Measurements from ENCODE around the gene INO80E.

INO80E gene

DNA sequence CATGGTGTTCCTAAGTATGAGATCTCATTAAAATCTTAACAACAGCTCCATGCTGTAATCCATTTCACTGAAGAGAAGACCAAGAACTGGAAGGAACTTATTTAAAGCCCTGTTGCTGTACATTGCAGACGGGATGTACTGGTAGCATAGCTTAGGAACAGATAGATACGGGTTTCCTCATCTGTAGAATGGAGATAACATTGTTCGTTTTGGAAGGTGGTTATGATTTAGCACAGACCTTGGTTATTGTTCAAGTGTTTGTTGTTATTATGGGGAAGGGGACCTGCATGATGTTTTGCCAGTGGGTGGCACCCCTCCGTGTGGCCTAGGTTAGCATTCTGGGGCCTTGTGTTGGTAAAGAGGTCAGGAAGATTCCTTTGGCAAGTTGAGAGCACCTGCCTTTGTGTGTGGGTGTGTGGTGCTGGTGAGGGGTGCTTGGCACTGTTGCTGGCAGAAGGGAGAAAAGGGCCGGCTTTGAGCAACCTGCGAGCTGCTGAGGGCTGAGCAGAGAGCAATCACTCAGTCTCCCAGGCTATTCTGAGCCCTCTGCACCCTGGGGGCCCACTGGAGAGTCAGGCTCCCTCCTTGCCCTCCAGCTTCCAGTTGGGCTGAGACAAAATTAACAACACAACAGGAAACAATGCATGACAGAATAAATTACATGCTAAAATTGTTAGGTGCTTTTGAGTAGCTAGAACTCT is 20.1 kb upstream of the INO80E start:
- no peak for DNase-seq (ENCODE audit: low read depth)

DNA sequence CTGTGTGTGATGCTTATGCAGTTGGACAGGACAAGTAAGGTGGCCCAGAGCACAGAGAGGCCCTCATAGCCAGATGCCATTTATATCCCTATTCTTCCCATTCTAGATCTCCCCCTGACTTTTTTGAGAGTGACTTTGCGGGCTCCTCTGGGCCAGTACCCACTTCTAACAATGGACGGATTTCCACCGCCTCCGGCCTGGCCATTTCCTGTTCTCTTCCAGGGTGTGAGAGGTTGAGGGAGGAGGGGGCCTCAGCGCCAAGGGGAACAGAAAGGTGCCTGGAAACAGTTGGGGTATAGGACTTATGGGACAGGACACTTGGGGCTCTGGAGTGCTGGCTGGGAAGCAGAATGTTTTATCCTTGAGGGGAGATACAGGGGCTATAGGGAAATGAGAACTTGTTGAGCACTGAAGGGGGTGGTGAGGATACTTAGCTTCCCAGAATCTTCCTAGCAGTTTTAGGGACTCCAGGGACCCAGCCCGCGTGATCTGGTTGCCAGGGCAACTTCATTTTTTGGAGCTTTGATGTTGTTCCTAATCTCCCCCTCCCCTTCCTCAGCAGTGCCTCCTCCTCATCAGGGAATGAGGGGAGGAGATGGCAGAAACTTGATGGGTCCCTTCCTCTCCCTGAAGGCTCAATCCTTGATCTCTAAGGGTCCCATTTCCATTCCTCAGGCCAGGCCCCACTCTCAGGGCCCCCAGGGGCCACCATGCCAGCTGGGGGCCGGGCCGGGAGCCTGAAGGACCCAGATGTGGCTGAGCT is 18.8 kb upstream of the INO80E start:
- DNase-seq (ENCODE audit: low read depth): no peak

DNA sequence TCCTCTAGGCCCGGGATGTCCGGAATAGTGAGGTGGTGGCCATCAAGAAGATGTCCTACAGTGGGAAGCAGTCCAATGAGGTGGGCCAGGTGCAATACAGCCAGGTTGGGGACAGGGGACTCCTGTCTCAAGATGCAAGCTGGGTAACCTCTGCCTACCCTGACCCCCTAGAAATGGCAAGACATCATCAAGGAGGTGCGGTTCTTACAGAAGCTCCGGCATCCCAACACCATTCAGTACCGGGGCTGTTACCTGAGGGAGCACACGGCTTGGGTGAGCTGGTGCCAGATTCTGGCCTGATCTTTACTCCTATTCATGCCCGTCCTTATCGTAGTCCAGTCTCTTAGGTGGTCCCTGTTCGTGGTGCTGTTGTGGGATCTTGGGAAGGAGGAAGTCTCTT is 18.0 kb upstream of the INO80E start:
- no peak for DNase-seq (ENCODE audit: low read depth)

DNA sequence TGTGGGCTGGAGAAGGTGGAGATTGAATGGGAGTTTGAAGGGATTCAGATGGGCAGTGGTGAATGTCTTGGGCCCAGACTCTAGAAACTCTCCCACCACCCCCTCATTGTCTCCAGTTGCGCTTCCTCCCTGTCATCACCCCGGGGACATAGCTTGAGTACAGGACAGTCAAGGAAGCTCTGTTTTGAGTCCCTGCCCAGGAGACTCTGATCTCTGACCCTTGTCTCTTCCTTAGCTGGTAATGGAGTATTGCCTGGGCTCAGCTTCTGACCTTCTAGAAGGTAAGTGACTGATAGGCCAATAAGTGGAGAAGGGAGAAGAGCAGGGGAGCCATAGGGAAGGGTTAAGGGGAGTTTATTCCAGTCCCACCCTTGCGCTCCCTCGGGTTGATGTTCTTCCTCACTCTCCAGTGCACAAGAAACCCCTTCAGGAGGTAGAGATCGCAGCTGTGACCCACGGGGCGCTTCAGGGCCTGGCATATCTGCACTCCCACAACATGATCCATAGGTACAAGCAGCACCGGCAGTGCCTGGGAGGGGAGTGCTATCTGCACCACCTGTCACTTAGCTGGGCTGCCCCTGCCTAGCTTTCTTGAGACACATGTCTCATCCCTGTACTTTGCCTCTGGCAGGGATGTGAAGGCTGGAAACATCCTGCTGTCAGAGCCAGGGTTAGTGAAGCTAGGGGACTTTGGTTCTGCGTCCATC is 17.3 kb upstream of the INO80E start:
- no peak for DNase-seq (ENCODE audit: low read depth)

DNA sequence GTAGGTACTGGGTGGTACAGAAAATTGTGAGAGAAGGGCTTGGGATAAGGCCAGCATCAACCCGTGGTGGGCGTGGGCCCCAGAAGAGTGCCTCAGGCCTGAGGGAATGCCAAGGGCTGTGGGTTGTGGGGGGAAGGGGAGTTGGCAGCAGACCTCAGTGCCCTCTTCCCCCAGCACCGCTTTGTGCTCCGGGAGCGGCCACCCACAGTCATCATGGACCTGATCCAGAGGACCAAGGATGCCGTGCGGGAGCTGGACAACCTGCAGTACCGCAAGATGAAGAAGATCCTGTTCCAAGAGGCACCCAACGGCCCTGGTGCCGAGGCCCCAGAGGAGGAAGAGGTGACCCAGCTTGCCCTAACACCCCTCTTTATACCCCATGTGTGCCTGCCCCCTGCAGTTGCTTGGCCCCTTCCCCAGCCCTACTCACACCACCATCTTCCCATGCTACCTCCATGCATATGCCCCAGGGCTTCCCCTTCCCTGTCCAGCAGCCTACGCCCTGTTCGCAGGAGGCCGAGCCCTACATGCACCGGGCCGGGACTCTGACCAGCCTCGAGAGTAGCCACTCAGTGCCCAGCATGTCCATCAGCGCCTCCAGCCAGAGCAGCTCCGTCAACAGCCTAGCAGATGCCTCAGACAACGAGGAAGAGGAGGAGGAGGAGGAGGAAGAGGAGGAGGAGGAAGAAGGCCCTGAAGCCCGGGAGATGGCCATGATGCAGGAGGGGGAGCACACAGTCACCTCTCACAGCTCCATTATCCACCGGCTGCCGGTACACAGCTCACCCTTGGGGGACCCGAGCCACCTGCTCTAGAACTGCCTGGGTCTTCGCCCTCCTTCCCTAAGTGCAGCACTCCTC is 13.3 kb upstream of the INO80E start:
- DNase-seq (ENCODE audit: low read depth): no peak

DNA sequence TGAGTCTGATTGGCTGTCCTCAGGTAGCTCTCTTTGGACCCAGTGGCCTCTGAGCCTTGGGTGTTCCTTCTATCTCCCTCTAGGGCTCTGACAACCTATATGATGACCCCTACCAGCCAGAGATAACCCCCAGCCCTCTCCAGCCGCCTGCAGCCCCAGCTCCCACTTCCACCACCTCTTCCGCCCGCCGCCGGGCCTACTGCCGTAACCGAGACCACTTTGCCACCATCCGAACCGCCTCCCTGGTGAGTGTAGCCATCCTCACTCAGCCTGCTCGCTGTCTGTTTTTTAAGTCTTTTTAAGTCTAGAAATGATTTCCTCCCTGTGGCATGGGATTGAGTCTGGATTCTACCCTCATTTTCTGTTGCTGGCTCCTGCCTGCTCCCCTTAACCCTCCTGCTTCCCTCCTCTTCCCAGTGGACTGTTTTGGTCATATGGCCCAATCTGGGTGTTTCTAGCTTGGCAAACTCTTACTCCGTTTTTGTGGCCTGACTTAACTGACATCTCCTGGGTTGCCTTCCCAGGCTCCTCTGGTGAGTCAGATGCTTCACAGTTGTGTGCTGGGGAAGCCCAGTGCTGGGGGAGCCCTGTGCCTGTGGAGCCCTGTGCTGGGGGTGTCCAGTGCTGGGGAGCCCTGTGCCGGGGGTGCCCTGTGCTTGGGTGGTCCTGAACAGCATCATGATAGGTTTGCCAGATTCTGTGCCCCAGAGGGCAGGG is 12.5 kb upstream of the INO80E start:
- DNase-seq (ENCODE audit: low read depth): peak; percentile 77

DNA sequence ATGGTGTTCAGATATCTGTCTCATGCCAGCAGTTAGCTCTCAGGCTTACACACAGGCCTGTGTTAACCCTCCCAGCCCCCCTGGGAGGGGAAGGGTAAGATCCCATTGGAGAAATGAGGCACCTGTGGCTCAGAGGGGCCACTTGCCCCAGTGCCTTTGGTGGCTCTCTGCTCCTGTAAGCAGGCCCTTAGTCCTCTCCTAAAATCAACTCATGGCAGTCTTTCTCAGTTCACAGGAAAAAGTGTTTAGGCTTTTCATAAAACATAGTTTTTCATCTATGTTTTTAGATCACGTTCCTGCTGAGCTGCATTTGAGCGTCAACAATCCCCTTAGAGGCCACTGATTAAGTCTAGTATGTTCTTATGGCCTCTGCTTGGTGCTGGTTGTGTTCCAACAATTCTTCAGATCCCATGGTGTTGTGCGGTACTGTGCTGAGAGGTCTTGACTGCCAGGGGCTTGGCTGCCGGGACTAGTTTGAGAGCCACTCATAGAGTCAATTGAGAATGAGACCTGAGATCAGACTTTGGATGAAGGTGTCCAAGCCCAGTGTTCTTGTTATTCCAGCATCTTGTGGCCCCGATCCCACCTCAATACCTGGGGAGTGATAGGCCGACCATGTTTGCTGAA is 11.8 kb upstream of the INO80E start:
- no peak for DNase-seq (ENCODE audit: low read depth)

DNA sequence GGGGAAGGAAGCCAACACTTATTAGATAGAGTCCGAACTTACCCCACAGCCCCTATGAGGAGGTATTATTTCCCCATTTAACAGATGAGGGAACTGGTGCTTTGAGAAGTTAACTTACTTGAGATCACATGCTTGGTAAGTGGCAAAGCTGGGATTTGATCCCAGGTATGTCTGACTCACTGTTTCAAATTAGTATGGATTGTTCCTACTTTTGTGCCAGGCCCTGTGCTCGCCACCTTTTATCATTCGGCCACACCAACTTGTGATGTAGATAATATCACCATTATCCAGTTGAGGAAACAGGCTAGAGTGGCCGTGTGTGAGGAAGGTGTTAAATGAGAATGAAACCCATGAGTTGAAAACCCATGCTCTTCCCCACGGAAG is 11.3 kb upstream of the INO80E start:
- DNase-seq (ENCODE audit: low read depth): no peak

DNA sequence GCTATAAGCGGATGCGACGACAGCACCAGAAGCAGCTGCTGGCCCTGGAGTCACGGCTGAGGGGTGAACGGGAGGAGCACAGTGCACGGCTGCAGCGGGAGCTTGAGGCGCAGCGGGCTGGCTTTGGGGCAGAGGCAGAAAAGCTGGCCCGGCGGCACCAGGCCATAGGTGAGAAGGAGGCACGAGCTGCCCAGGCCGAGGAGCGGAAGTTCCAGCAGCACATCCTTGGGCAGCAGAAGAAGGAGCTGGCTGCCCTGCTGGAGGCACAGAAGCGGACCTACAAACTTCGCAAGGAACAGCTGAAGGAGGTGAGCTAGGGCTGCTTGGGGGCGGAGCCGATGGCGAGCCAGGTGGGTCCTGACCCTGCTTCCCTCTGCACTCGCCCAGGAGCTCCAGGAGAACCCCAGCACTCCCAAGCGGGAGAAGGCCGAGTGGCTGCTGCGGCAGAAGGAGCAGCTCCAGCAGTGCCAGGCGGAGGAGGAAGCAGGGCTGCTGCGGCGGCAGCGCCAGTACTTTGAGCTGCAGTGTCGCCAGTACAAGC is 10.7 kb upstream of the INO80E start:
- DNase-seq (ENCODE audit: low read depth): no peak

DNA sequence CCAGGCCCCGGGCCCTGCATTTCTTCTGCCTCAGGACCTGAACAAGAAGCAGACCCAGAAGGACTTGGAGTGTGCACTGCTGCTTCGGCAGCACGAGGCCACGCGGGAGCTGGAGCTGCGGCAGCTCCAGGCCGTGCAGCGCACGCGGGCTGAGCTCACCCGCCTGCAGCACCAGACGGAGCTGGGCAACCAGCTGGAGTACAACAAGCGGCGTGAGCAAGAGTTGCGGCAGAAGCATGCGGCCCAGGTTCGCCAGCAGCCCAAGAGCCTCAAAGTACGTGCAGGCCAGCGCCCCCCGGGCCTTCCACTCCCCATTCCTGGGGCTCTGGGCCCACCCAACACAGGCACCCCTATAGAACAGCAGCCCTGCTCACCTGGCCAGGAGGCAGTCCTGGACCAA is 9.8 kb upstream of the INO80E start:
- DNase-seq (ENCODE audit: low read depth): no peak

DNA sequence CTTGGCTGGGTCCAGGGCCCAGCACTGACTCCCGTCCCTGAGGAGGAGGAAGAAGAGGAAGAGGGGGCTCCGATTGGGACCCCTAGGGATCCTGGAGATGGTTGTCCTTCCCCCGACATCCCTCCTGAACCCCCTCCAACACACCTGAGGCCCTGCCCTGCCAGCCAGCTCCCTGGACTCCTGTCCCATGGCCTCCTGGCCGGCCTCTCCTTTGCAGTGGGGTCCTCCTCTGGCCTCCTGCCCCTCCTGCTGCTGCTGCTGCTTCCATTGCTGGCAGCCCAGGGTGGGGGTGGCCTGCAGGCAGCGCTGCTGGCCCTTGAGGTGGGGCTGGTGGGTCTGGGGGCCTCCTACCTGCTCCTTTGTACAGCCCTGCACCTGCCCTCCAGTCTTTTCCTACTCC is 9.1 kb upstream of the INO80E start:
- no peak for DNase-seq (ENCODE audit: low read depth)

DNA sequence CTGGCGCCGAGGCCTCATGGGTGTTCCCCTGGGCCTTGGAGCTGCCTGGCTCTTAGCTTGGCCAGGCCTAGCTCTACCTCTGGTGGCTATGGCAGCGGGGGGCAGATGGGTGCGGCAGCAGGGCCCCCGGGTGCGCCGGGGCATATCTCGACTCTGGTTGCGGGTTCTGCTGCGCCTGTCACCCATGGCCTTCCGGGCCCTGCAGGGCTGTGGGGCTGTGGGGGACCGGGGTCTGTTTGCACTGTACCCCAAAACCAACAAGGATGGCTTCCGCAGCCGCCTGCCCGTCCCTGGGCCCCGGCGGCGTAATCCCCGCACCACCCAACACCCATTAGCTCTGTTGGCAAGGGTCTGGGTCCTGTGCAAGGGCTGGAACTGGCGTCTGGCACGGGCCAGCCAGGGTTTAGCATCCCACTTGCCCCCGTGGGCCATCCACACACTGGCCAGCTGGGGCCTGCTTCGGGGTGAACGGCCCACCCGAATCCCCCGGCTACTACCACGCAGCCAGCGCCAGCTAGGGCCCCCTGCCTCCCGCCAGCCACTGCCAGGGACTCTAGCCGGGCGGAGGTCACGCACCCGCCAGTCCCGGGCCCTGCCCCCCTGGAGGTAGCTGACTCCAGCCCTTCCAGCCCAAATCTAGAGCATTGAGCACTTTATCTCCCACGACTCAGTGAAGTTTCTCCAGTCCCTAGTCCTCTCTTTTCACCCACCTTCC is 8.5 kb upstream of the INO80E start:
- DNase-seq (ENCODE audit: low read depth): no peak

DNA sequence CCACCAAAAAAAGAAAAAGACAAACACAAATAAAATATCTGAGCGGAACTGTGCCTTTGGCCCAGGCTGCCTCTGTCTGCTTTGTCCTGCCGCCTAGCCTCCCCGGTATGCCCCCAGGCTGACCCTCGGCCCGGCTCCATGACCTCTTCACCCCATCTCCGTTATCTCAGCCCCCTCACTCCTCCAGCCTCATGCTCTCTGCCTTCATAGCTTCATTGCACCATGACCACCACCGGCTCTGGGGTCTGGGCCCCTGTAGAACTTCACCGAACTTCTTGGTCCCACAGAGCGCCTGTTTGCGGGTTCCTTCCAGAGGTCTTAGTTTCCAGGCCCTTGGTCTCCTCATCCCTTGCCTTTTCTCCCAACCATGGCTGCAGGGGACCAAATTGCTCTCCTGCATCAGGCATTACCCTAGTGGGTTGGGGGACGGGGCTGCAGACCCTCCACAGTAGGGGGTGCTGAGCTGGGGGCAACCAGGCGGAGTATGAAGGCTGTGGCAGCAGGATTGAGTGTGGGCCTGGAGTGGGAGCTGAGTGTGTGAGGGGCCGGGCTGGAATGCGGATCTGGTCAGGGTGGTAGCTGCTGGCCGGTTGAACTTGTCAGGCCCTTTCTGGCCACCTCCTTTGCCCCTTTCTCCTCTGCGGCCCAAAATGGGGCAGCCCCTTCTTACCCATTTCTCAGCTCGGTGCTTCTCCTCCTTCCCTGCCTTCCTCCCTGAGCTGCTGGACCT is 7.5 kb upstream of the INO80E start:
- no peak for DNase-seq (ENCODE audit: low read depth)

DNA sequence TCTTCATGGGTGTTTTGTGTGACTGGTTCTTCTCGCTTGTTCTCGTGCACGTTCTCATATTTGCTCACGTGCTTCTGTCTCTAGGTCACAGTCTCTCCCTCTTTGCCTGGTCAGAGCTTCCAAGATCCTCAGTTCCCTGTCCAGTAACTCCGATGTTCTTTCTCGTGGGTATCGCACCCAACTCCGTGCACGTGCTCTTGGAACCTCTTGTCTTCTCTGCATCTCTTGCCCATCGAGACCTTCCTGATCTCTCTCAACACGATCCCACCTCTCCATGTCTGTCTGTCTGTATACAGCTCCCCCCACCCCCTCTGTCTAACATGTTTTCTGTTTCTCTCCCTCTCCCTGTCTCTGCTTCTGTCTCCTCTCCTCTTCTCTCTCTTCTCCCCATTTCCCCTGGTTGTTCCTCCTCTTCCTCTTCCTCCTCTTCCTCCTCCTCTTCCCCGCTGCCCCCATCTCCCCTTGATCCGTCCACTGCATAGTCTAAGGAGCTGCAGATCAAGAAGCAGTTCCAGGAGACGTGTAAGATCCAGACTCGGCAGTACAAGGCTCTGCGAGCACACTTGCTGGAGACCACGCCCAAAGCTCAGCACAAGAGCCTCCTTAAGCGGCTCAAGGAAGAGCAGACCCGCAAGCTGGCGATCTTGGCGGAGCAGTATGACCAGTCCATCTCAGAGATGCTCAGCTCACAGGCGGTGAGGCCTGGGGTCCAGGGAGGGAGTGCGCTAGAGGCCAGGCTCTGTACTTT is 6.8 kb upstream of the INO80E start:
- no peak for DNase-seq (ENCODE audit: low read depth)

DNA sequence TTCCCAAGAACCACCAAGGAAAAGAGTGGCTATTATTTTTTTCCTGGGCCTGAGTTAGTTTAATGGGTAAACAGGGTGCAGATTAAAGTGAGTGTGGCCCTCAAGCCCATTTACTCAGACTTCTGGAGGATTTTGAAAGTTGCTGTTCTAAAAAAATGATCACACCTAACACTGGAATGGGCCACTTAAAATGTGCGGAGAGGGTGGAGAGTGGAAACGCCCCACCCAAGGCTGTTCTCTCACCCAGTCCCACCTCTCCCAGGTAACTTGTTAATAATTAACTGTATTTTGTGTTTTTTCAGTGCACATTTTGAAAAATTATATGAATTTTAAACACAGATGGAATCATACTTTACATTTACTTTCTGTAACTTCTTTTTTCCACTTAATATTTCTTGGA is 6.0 kb upstream of the INO80E start:
- no peak for DNase-seq (ENCODE audit: low read depth)

DNA sequence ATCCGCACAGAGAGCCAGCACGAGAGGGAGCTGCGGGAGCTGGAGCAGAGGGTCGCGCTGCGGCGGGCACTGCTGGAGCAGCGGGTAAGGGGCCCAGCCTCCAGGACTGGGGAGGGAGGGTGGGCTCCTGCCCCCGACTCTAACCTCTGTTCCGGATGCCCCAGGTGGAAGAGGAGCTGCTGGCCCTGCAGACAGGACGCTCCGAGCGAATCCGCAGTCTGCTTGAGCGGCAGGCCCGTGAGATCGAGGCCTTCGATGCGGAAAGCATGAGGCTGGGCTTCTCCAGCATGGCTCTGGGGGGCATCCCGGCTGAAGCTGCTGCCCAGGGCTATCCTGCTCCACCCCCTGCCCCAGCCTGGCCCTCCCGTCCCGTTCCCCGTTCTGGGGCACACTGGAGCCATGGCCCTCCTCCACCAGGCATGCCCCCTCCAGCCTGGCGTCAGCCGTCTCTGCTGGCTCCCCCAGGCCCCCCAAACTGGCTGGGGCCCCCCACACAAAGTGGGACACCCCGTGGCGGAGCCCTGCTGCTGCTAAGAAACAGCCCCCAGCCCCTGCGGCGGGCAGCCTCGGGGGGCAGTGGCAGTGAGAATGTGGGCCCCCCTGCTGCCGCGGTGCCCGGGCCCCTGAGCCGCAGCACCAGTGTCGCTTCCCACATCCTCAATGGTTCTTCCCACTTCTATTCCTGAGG is 5.0 kb upstream of the INO80E start:
- no peak for DNase-seq (ENCODE audit: low read depth)

DNA sequence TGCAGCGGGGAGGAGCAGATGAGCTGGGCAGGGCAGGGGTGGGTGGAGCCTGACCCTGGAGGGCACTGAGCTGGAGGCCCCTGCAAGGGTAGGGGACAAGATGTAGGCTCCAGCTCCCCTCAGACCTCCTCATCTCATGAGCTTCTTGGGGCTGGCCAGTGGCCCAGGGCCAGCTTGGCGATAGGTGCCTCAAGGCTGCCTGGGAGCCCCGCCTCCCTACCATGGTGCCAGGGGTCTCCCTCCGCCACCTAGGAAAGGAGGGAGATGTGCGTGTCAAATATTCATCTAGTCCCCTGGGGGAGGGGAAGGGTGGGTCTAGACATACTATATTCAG is 4.5 kb upstream of the INO80E start:
- DNase-seq (ENCODE audit: low read depth): no peak

DNA sequence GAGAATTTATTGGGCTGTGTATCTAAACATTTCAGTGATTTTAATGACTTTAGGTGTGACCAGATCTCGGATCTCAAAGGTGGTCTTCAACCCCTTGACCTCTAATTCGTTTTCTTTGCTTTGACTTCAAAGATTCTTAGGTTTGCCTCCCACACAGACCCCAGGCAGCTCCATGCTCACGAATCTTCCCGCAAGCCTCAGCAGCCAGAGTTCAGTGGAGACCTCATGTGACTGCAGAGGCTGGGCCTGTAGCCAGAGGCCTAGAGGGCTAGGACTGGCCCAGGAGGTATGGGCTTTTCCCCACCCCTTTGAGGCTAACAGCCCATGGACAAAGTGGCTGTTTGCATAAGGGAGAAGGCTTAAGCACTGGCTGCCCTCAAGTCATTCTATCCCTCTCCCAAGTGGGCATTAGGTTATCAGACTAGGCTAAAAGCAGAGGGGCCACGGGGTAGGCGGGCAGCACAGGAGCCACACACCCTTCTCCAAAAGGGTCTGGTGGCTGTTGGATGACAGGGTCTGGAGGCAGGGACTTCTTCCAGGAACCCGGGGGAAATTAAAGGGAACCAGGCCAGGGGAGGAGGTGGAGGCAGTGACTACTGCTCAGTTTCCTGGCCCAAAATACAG is 3.6 kb upstream of the INO80E start:
- DNase-seq (ENCODE audit: low read depth): peak; percentile 79

All from iris pigment epithelial cell (primary cell).